ENCODE data around the gene GPR18. TPM values are rescaled to one million over a fixed set of nuclear protein-coding genes. Genes with fewer than 3 reads are reported as not detected.
A peak's percentile ranks its signal among the peaks of the same experiment; 100 is the strongest.

The GPR18 gene
- total and polyA plus RNA-seq, 5 donors from 2014 or later: 6.1 to 22.6 (median 8.6) TPM

DNA sequence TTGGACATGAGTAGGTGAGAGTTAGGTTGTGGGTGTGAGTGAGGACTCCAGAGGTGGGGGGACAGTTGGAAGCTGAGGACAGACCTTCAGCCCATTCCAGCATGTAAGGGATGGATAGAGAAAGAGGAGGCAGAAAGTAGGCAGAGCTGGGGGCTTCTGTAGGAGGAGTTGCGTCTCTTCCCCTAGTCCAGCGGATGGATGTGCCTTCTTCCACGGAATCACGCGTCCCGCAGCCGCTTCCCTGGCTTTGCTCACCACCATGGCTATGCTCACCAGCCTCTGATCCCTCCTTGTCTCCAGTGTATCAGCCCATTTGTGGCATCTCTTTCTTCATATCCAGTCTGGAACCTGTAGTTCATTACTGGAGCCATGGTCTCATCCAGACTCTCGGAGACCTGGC, 52.0 kb downstream of the GPR18 start:
- ATAC-seq (ENCODE audit: low read depth in 2 of 2): no peak
- H3K4me1 Mint-ChIP-seq: peaks cover 40 to 93% (median 53%) of the 10 kb centered on the region in 4 donors
- Histone ChIP-seq H3K9me3 (ENCODE audit: control insufficient read depth in 2 of 2, low read length in 2 of 2) (no peaks in the 10 kb centered on the region), H3K27me3 (ENCODE audit: control insufficient read depth, insufficient read depth, low read length) (no peaks in the 10 kb centered on the region), H3K4me3 (ENCODE audit: low read depth, low read length) (no peak overlapping the region), H3K4me1 (ENCODE audit: control insufficient read depth, insufficient read depth, low read length, poor library complexity, severe bottlenecking) (peaks cover 67% of the 10 kb centered on the region), H3K36me3 (ENCODE audit: control insufficient read depth, insufficient read depth, low read length) (peaks cover 17% of the 10 kb centered on the region), H3K27ac (ENCODE audit: insufficient read depth, low read length, poor library complexity, severe bottlenecking) (no peak overlapping the region)
- peaks cover 4% of the 10 kb centered on the region for H3K27me3 Mint-ChIP-seq
- no peak for DNase-seq
- peaks cover 28% of the 10 kb centered on the region for H3K36me3 Mint-ChIP-seq
- peak overlapping the region in 3 of 4 donors; percentile 59 to 81 (median 80) for H3K4me3 Mint-ChIP-seq
- peak overlapping the region; percentile 78 to 93 (median 92) for H3K27ac Mint-ChIP-seq
- peaks cover 0 to 3% (median 0%) of the 10 kb centered on the region in 7 donors for H3K9me3 Mint-ChIP-seq

DNA sequence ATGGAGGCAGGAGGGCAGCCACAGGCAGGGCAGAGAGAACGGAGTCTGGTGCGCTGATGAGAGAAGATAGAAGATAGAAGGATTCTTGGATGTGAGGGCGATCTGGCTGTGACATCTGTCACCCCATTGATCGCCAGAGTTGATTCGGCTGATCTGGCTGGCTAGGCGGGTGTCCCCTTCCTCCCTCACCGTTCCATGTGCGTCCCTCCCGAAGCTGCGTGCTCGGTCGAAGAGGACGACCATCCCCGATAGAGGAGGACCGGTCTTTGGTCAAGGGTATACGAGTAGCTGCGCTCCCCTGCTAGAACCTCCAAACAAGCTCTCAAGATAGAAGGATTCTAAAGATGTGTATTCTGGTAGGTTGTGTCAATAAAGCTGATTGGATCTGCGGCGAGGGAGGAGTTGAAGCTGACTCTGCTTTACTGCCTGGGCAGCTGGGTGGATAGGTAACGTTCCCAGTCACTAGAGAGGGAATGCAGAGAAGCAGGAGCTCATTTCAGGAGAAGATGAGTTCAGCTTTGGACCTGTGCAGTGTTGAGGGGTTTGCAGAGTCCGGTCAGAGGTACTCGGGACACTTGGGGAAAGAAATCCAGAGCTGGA, 52.5 kb downstream of the GPR18 start:
- peaks cover 17% of the 10 kb centered on the region for H3K36me3 ChIP-seq (ENCODE audit: control insufficient read depth, insufficient read depth, low read length)
- Mint-ChIP-seq H3K4me3 (peak overlapping the region; percentile 43 to 81 (median 70)), H3K27me3 (peaks cover 4% of the 10 kb centered on the region), H3K27ac (peak overlapping the region; percentile 78 to 93 (median 92)), H3K4me1 (peaks cover 41 to 89% (median 49%) of the 10 kb centered on the region in 4 donors), H3K9me3 (peaks cover 0 to 3% (median 0%) of the 10 kb centered on the region in 7 donors), H3K36me3 (peaks cover 29% of the 10 kb centered on the region)
- peak overlapping the region; percentile 73 for H3K4me3 ChIP-seq (ENCODE audit: low read depth, low read length)
- DNase-seq (no peak), ATAC-seq (ENCODE audit: low read depth in 2 of 2) (no peak)
- peaks cover 69% of the 10 kb centered on the region for H3K4me1 ChIP-seq (ENCODE audit: control insufficient read depth, insufficient read depth, low read length, poor library complexity, severe bottlenecking)
- H3K27ac ChIP-seq (ENCODE audit: insufficient read depth, low read length, poor library complexity, severe bottlenecking): peak overlapping the region; percentile 53
- H3K27me3 ChIP-seq (ENCODE audit: control insufficient read depth, insufficient read depth, low read length): no peaks in the 10 kb centered on the region
- no peaks in the 10 kb centered on the region for H3K9me3 ChIP-seq (ENCODE audit: control insufficient read depth in 2 of 2, low read length in 2 of 2)

Other genes starting within 250 kb of the GPR18 start
- 62.8 TPM for gene UBAC2, start 57.5 kb downstream of the GPR18 start, total RNA-seq
- gene UBAC2, start 57.5 kb downstream of the GPR18 start, polyA plus RNA-seq: 100 to 1,000 TPM; 101 to 122 (median 105) TPM
- gene GPR183, start 49.0 kb upstream of the GPR18 start, total RNA-seq: 206 TPM
- 100 to 1,000 TPM; 262 to 418 (median 324) TPM for gene GPR183, start 49.0 kb upstream of the GPR18 start, polyA plus RNA-seq
- gene TM9SF2, start 243.1 kb upstream of the GPR18 start, total RNA-seq: 53.7 TPM
- gene TM9SF2, start 243.1 kb upstream of the GPR18 start, polyA plus RNA-seq: 100 to 1,000 TPM in 3 of 4 donors, 10 to 100 TPM in 1; 98.7 to 124 (median 113) TPM

Data from CD4-positive, CD25-positive, alpha-beta regulatory T cell (primary cell).